GM06990 (cell line): ENCODE measurements around the gene CYFIP2.
A peak's percentile ranks its signal among the peaks of the same experiment; 100 is the strongest.

Experiments used
- DNase-seq: peaks from one replicate; pipeline ENCODE4 v3.0.0-alpha.2; 2011; ENCODE audit not compliant: insufficient read length; ENCODE audit errors: extremely low read depth
- H3K27me3 ChIP-seq: replicated peaks from 2 replicates; pipeline ENCODE4 v1.6.0; 2011; ENCODE audit warnings: low read length; ENCODE audit not compliant: control insufficient read depth, insufficient read depth
- H3K36me3 ChIP-seq: 2 replicates; pipeline ENCODE4 v1.5.1; 2011; ENCODE audit warnings: low read length; ENCODE audit not compliant: control insufficient read depth, insufficient read depth
- H3K4me3 ChIP-seq: replicated peaks from 2 replicates; pipeline ENCODE4 v1.5.1; 2011; ENCODE audit warnings: low read depth, mild to moderate bottlenecking, control low read depth, low read length
- CTCF ChIP-seq: IDR thresholded peaks from 2 replicates; pipeline ENCODE4 v1.5.1; 2011; ENCODE audit warnings: low read length, control low read depth, mild to moderate bottlenecking, inconsistent platforms; ENCODE audit not compliant: insufficient read depth, poor library complexity, severe bottlenecking

CYFIP2 gene

GRCh38 chr5:157323107-157323706 is 57.3 kb downstream of the CYFIP2 start:
- peak; percentile 38 for TF ChIP-seq CTCF
- Histone ChIP-seq H3K36me3 (peaks cover 57% of the 10 kb centered on the region), H3K27me3 (no peaks in the 10 kb centered on the region), H3K4me3 (no peak overlapping the region)
- DNase-seq: no peak

GRCh38 chr5:157324237-157324636 is 58.3 kb downstream of the CYFIP2 start:
- Histone ChIP-seq H3K36me3 (peaks cover 54% of the 10 kb centered on the region), H3K4me3 (no peak overlapping the region), H3K27me3 (no peaks in the 10 kb centered on the region)
- DNase-seq: no peak
- peak; percentile 36 for TF ChIP-seq CTCF

DNA sequence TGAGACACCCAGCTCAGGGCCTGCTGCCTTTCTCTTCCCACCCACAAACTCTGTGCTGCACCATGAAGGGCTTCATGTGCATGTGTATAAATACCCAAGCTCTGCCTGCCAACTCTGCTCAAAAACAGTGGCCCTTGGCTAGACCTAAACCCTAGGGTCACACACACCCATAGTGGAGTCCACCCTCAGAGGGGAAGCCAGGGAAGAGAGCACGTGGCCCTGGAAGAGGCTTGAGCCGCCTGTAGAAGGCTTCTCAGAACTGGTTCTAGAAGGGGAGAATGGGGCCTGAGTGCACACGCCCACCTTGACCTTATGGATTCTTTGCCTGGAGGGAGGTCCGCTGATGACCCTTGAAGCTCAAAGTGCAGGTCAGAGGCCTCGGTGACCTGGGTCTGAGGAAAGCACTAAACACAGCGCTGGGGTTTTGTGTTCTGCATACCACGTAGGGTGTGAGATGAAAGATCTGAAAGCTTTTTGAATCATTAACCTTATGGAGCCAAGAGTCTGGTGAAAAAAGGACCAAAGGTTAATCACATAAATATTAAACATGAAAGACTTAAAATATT is 60.6 kb downstream of the CYFIP2 start:
- no peak for TF ChIP-seq CTCF
- H3K4me3 ChIP-seq: no peak overlapping the region
- no peak for DNase-seq
- no peaks in the 10 kb centered on the region for H3K27me3 ChIP-seq
- peaks cover 40% of the 10 kb centered on the region for H3K36me3 ChIP-seq

- DNase-seq: no peak
- no peaks in the 10 kb centered on the region for H3K27me3 ChIP-seq
- TF ChIP-seq CTCF: no peak
- H3K36me3 ChIP-seq: peaks cover 37% of the 10 kb centered on the region
- no peak overlapping the region for H3K4me3 ChIP-seq
These were observed 61.8 kb downstream of the CYFIP2 start for GRCh38 chr5:157327771-157328170.

DNA sequence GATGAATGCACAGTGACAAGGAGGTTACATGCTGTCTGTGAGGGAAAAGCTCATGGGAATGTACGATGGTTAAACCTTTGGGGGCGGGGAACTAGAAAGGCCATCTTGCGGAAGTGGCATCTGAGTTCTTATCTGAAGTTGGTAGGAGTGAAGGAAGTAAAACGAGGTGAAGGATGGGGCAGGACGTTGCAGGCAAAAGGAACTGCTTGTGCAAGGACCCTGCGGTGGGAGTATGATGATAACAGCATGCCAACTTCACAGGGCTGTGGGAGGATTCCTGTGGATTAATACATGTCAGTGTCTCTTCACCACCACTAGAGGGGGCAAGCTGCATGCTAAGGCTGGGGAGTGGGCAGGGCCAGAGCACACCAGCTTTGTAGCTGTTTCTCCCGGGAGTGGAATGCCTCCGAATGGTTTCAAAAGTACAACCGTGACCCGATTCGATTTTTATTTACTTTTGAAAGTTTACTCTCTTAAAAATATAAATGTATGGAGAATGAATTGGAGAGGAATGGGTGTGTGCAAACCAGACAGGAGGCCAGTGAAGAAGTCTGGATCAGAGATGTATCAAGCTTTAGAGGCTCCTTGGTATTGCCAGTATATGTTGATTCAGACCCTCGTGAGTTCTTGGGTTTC is 62.5 kb downstream of the CYFIP2 start:
- peak; percentile 89 for TF ChIP-seq CTCF
- H3K36me3 ChIP-seq: peaks cover 34% of the 10 kb centered on the region
- no peaks in the 10 kb centered on the region for H3K27me3 ChIP-seq
- H3K4me3 ChIP-seq: no peak overlapping the region
- no peak for DNase-seq
